A549 (cell line): ENCODE measurements around the gene PRTFDC1. TPM values are rescaled to one million over a fixed set of nuclear protein-coding genes. Genes with fewer than 3 reads are reported as not detected.
A peak's percentile ranks its signal among the peaks of the same experiment; 100 is the strongest.

Experiments
- ATAC-seq, 2 experiments: fragments of 200-7000 bp in 1 of 2; fragments of >200 bp in 1 of 2; cut with Nextera tagmentation in 1 of 2; cut with Tn5 transposase in 1 of 2; 3 replicates each; pipeline versions ENCODE4 v1.8.0 to v1.9.1; 2018 to 2020; ENCODE audit warnings: mild to moderate bottlenecking in 1 of 2, moderate library complexity in 1 of 2
- CTCF ChIA-PET: fragments of 300-600 bp; sonication (Branson Sonifier 250); formaldehyde crosslinking; extraction: SDS; loops from one replicate; lab custom pipeline; 2021; ENCODE audit warnings: antibody characterized with exemption, inconsistent platforms; lab: Yijun Ruan, JAX
- POLR2A ChIA-PET: fragments of 350-600 bp; formaldehyde crosslinking; extraction: SDS; loops from one replicate; lab custom pipeline; 2021; ENCODE audit warnings: antibody characterized with exemption, inconsistent platforms; lab: Yijun Ruan, JAX
- DNase-seq, 2 experiments: peaks; one replicate each; pipeline versions ENCODE4 v3.0.0 to v3.0.0-alpha.2; 2011 to 2016; ENCODE audit warnings: low read depth in 1 of 2, low spot score in 1 of 2
- FAIRE-seq: peaks from 2 replicates; lab custom pipeline; 2011; peaks lifted over from hg19 to GRCh38; lab: Jason Lieb, UNC
- H3K27ac ChIP-seq, 2 experiments: fragments of >200 bp; sonication (Bioruptor Twin); formaldehyde crosslinking; 3 replicates each; pipeline ENCODE4 v1.5.1; 2016 to 2017
- H3K4me1 ChIP-seq: fragments of >200 bp; sonication (Bioruptor Twin); formaldehyde crosslinking; 3 replicates; pipeline ENCODE4 v1.6.1; 2016
- H3K4me2 ChIP-seq: fragments of >200 bp; sonication (Bioruptor Twin); formaldehyde crosslinking; 3 replicates; pipeline ENCODE4 v1.6.1; 2016
- H3K4me3 ChIP-seq: fragments of >200 bp; sonication (Bioruptor Twin); formaldehyde crosslinking; 3 replicates; pipeline ENCODE4 v1.5.1; 2016
- H3K9me3 ChIP-seq: fragments of >200 bp; sonication (Bioruptor Twin); formaldehyde crosslinking; 3 replicates; pipeline ENCODE4 v1.6.1; 2016
- CBX2 ChIP-seq: fragments of 200-600 bp; sonication (generic); IDR thresholded peaks from 2 replicates; pipeline ENCODE4 v1.6.1; 2016; ENCODE audit warnings: low read depth, mild to moderate bottlenecking, borderline replicate concordance
- EHF ChIP-seq: fragments of 250-450 bp; sonication (Bioruptor Pico); IDR thresholded peaks from 2 replicates; pipeline ENCODE4 v1.5.0; 2020; ENCODE audit warnings: mild to moderate bottlenecking
- EHMT2 ChIP-seq: fragments of 200-600 bp; sonication (generic); IDR thresholded peaks from 2 replicates; pipeline ENCODE4 v1.6.1; 2016; ENCODE audit warnings: antibody characterized with exemption, low read depth, mild to moderate bottlenecking, moderate library complexity
- ELK1 ChIP-seq: fragments of 150-350 bp; IDR thresholded peaks from 2 replicates; pipeline ENCODE4 v1.6.1; 2014; ENCODE audit warnings: low read depth, mild to moderate bottlenecking, low read length
- ESRRA ChIP-seq: fragments of 150-350 bp; IDR thresholded peaks from 2 replicates; pipeline ENCODE4 v1.6.1; 2014; ENCODE audit warnings: mild to moderate bottlenecking, low read length, borderline replicate concordance
- FOSL2 ChIP-seq, 2 experiments: fragments of 450-650 bp in 1 of 2; fragments of >200 bp in 1 of 2; sonication (Bioruptor Twin) in 1 of 2; formaldehyde crosslinking; IDR thresholded peaks; 2 replicates each; pipeline versions ENCODE4 v1.5.0 to v1.6.1; 2016 to 2020; ENCODE audit warnings: mild to moderate bottlenecking in 1 of 2, moderate library complexity in 1 of 2
- GATA3 ChIP-seq: IDR thresholded peaks from 2 replicates; pipeline ENCODE4 v1.6.1; 2012; ENCODE audit warnings: borderline replicate concordance
- HEYL ChIP-seq: fragments of 250-450 bp; sonication (Bioruptor Pico); IDR thresholded peaks from 2 replicates; pipeline ENCODE4 v1.8.0; 2021; ENCODE audit warnings: mild to moderate bottlenecking, moderate library complexity
- HOXB13 ChIP-seq: fragments of 250-450 bp; sonication (Bioruptor Pico); IDR thresholded peaks from 2 replicates; pipeline ENCODE4 v1.5.0; 2020; ENCODE audit warnings: low read depth, mild to moderate bottlenecking, moderate library complexity
- HOXB5 ChIP-seq: fragments of 250-450 bp; sonication (Bioruptor Pico); IDR thresholded peaks from 2 replicates; pipeline ENCODE4 v1.5.0; 2020; ENCODE audit warnings: mild to moderate bottlenecking, moderate library complexity
- JUNB ChIP-seq: fragments of >200 bp; sonication (Bioruptor Twin); formaldehyde crosslinking; IDR thresholded peaks from 2 replicates; pipeline ENCODE4 v1.6.1; 2016
- MAFK ChIP-seq: fragments of 450-650 bp; IDR thresholded peaks from 2 replicates; pipeline ENCODE4 v1.6.1; 2014; ENCODE audit not compliant: partially characterized antibody
- POLR2A ChIP-seq: IDR thresholded peaks from 2 replicates; pipeline ENCODE4 v1.6.1; 2012; ENCODE audit warnings: mild to moderate bottlenecking, low read length
- RAD21 ChIP-seq, 2 experiments: fragments of >200 bp in 1 of 2; sonication (Bioruptor Twin) in 1 of 2; formaldehyde crosslinking in 1 of 2; IDR thresholded peaks in 1 of 2; conservative IDR thresholded peaks in 1 of 2; 2 replicates in 1 of 2; 3 replicates in 1 of 2; pipeline ENCODE4 v1.6.1; 2012 to 2018; ENCODE audit warnings: inconsistent platforms in 1 of 2
- RNF2 ChIP-seq: fragments of 200-600 bp; sonication (generic); IDR thresholded peaks from 2 replicates; pipeline ENCODE4 v1.6.1; 2016; ENCODE audit warnings: low read depth, mild to moderate bottlenecking, antibody characterized with exemption, moderate library complexity, borderline replicate concordance
- TP53 ChIP-seq: fragments of 250-450 bp; sonication (Bioruptor Pico); IDR thresholded peaks from 2 replicates; pipeline ENCODE4 v1.5.0; 2021; ENCODE audit warnings: mild to moderate bottlenecking, moderate library complexity
- USF2 ChIP-seq: fragments of 450-650 bp; IDR thresholded peaks from 2 replicates; pipeline ENCODE4 v1.6.1; 2014; ENCODE audit warnings: antibody characterized with exemption
- ZFP36 ChIP-seq: fragments of 450-650 bp; IDR thresholded peaks from 2 replicates; pipeline ENCODE4 v1.6.1; 2014; ENCODE audit warnings: borderline replicate concordance; ENCODE audit not compliant: partially characterized antibody
- ZSCAN20 ChIP-seq: fragments of 250-450 bp; sonication (Bioruptor Pico); IDR thresholded peaks from 2 replicates; pipeline ENCODE4 v1.8.0; 2022; ENCODE audit warnings: mild to moderate bottlenecking, moderate library complexity
- WGBS: methylation state at CpG from one replicate; pipeline ENCODE4 v1.1.6; 2017; ENCODE audit errors: missing lambda C conversion rate; 5-methylcytosine and 5-hydroxymethylcytosine counted together
- polyA plus RNA-seq, 4 experiments: library from polyadenylated mRNA; depleted of rRNA in 3 of 4; stranded (reverse); fragments of >200 nt; fragmentation: RNase III in 1 of 4; extraction: RNeasy Plus Mini Kit Qiagen cat#74134 plus additional on column Dnase treatment in 1 of 4; gene quantifications; 2 replicates in 3 of 4; 3 replicates in 1 of 4; pipeline ENCODE4 v1.2.3, GENCODE V29; 2011 to 2017
- TF ChIP-seq, protein P1 (sequence below): fragments of 250-450 bp; sonication (Bioruptor Pico); IDR thresholded peaks from 2 replicates; pipeline ENCODE4 v1.5.0; 2020; ENCODE audit warnings: low read depth, mild to moderate bottlenecking, moderate library complexity

PRTFDC1 gene
- polyA plus RNA-seq, 2 of the 4 experiments (the other 2 are of a cell fraction): 35.6 to 39.2 TPM

GRCh38 chr10:24995072-24995471 is 42.7 kb upstream of the PRTFDC1 start:
- ChIA-PET POLR2A (no interaction called here), CTCF (interaction anchor here (0.6 to 2.5 kb wide), 3 partner anchors 8 to 377 kb away, joined by 3 to 6 read pairs (median 5); no protein-coding TSS in a partner anchor)
- FAIRE-seq (no peak), DNase-seq (no peak), ATAC-seq (no peak)
- Histone ChIP-seq H3K4me2 (no peak overlapping the region), H3K4me1 (no peaks in the 10 kb centered on the region; the same call in 2 of the 3 replicates), H3K27ac (no peak overlapping the region), H3K9me3 (no peaks in the 10 kb centered on the region), H3K4me3 (no peak overlapping the region)
- TF ChIP-seq ZFP36 (no peak), ELK1 (no peak), USF2 (no peak), HOXB5 (CRISPR knock-in tag) (no peak), TP53 (CRISPR knock-in tag) (no peak)
- TF ChIP-seq, protein P1, sequence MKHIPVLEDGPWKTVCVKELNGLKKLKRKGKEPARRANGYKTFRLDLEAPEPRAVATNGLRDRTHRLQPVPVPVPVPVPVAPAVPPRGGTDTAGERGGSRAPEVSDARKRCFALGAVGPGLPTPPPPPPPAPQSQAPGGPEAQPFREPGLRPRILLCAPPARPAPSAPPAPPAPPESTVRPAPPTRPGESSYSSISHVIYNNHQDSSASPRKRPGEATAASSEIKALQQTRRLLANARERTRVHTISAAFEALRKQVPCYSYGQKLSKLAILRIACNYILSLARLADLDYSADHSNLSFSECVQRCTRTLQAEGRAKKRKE: no peak

DNA sequence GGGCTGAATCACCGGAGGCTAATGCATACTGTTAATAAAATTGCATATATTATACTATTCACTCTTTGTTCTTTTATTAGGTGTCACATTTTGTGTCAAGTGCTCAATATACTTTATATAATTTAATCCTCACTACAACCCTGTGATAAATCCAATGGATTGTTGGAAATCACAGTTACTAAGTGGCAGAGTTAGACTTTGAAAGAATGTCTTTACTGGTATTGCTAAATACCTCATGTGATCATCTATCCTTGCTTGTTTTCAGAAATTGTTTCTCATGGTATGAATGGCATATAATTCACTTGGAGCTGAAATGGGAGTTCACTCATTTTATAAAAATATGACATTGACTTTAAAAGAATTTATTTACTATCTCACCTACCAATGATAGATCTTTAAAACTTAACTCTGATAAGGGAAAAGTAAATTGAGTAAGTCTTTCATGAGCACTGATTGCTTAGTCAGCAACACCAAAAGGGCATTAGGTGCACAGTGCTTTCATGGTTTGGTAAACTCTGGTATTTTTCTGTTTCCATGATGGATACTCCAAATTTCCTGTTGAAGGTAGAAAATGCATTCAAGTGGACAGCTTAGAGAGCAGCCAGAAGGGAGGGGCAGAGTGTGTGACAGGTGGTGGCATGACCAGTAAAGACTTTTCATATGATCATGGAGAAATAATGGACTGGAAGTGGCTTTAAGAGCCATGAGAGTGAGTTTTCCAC is 41.0 kb upstream of the PRTFDC1 start:
- WGBS: 86% methylated on average over 1 of the region's 1 CpG
- DNase-seq (no peak), ATAC-seq (no peak), FAIRE-seq (peak; percentile 59)
- TF ChIP-seq HOXB13 (CRISPR knock-in tag) (no peak), USF2 (no peak), MAFK (peak; percentile 70), FOSL2 (IDR thresholded peaks at IDR 0.05) (no peak), FOSL2 (CRISPR knock-in tag; IDR thresholded peaks at IDR 0.05) (no peak), HEYL (no peak), RNF2 (no peak), ZSCAN20 (CRISPR knock-in tag) (no peak)
- Histone ChIP-seq H3K9me3 (no peaks in the 10 kb centered on the region), H3K4me1 (peaks cover 4% of the 10 kb centered on the region; the same call in 1 of the 3 replicates), H3K27ac (no peak overlapping the region), H3K4me3 (no peak overlapping the region), H3K4me2 (no peak overlapping the region)
- CTCF ChIA-PET: interaction anchor here (0.6 to 2.5 kb wide), 5 partner anchors 8 to 351 kb away, joined by 3 to 6 read pairs (median 4); no protein-coding TSS in a partner anchor
- POLR2A ChIA-PET: no interaction called here

DNA sequence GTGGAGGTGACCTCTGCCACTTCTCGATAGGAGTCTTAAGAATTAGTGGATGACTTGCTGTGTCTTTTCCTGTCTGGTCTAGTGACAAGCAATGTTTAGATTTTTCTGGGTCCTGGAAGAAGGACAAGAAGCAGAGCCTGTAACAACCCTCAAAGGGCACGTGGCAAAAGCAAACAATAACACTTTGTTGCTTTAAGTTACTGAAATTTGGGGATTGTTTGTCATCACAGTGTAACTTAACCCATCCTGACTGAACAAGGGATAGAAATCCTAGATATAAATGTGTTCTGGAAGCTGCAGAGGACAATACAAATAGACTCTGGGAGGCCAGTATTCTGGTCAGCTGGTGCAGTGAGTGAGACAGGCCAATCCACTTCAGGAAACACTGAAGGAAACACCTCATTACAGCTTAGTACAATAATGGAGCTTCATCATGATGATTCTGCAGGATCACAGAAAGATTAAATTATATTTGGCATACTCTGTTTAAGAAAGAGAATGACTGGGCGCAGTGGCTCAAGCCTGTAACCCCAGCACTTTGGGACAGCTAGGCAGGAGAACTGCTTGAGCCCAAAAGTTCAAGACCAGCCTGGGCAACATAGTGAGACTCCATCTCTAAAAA is 40.2 kb upstream of the PRTFDC1 start:
- POLR2A ChIA-PET: no interaction called here
- no peak overlapping the region for H3K4me3 ChIP-seq
- no peak for TF ChIP-seq POLR2A
- TF ChIP-seq TP53 (CRISPR knock-in tag): no peak
- no peak for TF ChIP-seq RAD21 (conservative IDR thresholded peaks at IDR 0.05 in 1 of 2, IDR thresholded peaks at IDR 0.05 in 1 of 2)
- no peak for TF ChIP-seq EHF (CRISPR knock-in tag)
- TF ChIP-seq ESRRA: no peak
- no peak for TF ChIP-seq HOXB5 (CRISPR knock-in tag)
- no peak for TF ChIP-seq GATA3
- TF ChIP-seq CBX2: no peak
- no peak for TF ChIP-seq JUNB
- no peak for TF ChIP-seq HEYL
- TF ChIP-seq ELK1: no peak
- no peak for TF ChIP-seq EHMT2
- TF ChIP-seq MAFK: no peak
- TF ChIP-seq, all 56 proteins: peak for 0
- DNase-seq (no peak), FAIRE-seq (no peak), ATAC-seq (no peak)
- Histone ChIP-seq H3K9me3 (no peaks in the 10 kb centered on the region), H3K4me2 (no peak overlapping the region), H3K27ac (no peak overlapping the region), H3K4me1 (peaks cover 5% of the 10 kb centered on the region; the same call in 2 of the 3 replicates)
- CTCF ChIA-PET: interaction anchor here (0.7 to 1.9 kb wide), 4 partner anchors 9 to 375 kb away, joined by 3 to 7 read pairs (median 4); no protein-coding TSS in a partner anchor
- 63% methylated on average over 3 of the region's 3 CpGs for WGBS
